GM06990 (cell line): ENCODE results near the gene MB21D2.
A peak's percentile ranks its signal among the peaks of the same experiment; 100 is the strongest.
"Not testable (repeated sequence)": the region's sequence is repeated elsewhere in the genome, so short reads cannot be mapped to it uniquely, and the experiment has no call there.

ENCODE experiments used
- DNase-seq: peaks from one replicate; pipeline ENCODE4 v3.0.0-alpha.2; 2011; ENCODE audit not compliant: insufficient read length; ENCODE audit errors: extremely low read depth
- H3K27me3 ChIP-seq: replicated peaks from 2 replicates; pipeline ENCODE4 v1.6.0; 2011; ENCODE audit warnings: low read length; ENCODE audit not compliant: control insufficient read depth, insufficient read depth
- H3K36me3 ChIP-seq: 2 replicates; pipeline ENCODE4 v1.5.1; 2011; ENCODE audit warnings: low read length; ENCODE audit not compliant: control insufficient read depth, insufficient read depth
- H3K4me3 ChIP-seq: replicated peaks from 2 replicates; pipeline ENCODE4 v1.5.1; 2011; ENCODE audit warnings: low read depth, mild to moderate bottlenecking, control low read depth, low read length
- CTCF ChIP-seq: IDR thresholded peaks from 2 replicates; pipeline ENCODE4 v1.5.1; 2011; ENCODE audit warnings: low read length, control low read depth, mild to moderate bottlenecking, inconsistent platforms; ENCODE audit not compliant: insufficient read depth, poor library complexity, severe bottlenecking

The MB21D2 gene

GRCh38 chr3:192917404-192918274, at the start of gene MB21D2:
Gene MB21D2, minus strand, starts transcription at chr3:192917856. Its CDS starts 16 bp downstream, at chr3:192917840.
- DNase-seq: peak; percentile 88
- no peaks in the 10 kb centered on the region for H3K27me3 ChIP-seq
- TF ChIP-seq CTCF: no peak
- H3K4me3 ChIP-seq: peak within 1 kb of the TSS; percentile 97
- H3K36me3 ChIP-seq: no peaks in the 10 kb centered on the region

GRCh38 chr3:192964959-192965719, 47.5 kb upstream of the MB21D2 start:
- H3K36me3 ChIP-seq, H3K27me3 ChIP-seq, H3K4me3 ChIP-seq, DNase-seq: not testable (repeated sequence)

- DNase-seq: no peak
- Histone ChIP-seq H3K27me3 (no peaks in the 10 kb centered on the region), H3K36me3 (no peaks in the 10 kb centered on the region), H3K4me3 (no peak overlapping the region)
- TF ChIP-seq CTCF: no peak
Observed at GRCh38 chr3:192959773-192960172, 42.1 kb upstream of the MB21D2 start.

GRCh38 chr3:192958219-192958872, 40.7 kb upstream of the MB21D2 start:
- Histone ChIP-seq H3K27me3 (no peaks in the 10 kb centered on the region), H3K4me3 (no peak overlapping the region), H3K36me3 (no peaks in the 10 kb centered on the region)
- no peak for TF ChIP-seq CTCF
- no peak for DNase-seq

- Histone ChIP-seq H3K4me3 (no peak overlapping the region), H3K27me3 (no peaks in the 10 kb centered on the region), H3K36me3 (no peaks in the 10 kb centered on the region)
- no peak for TF ChIP-seq CTCF
- DNase-seq: no peak
Observed at GRCh38 chr3:192957441-192958021, 39.9 kb upstream of the MB21D2 start.
